Endothelial cell of umbilical vein (primary cell): ENCODE data around the gene SCGB1A1. TPM values are rescaled to one million over a fixed set of nuclear protein-coding genes. Genes with fewer than 3 reads are reported as not detected.
"Not testable (repeated sequence)": the region's sequence is repeated elsewhere in the genome, so short reads cannot be mapped to it uniquely, and the experiment has no call there.

Experiments
- BruUV-seq: library from RNA; stranded (reverse); fragments of 400-500 nt; replicated peaks from 2 replicates; lab custom pipeline; 2021; lab: Mats Ljungman, UMichigan
- CTCF ChIA-PET: fragments of 300-600, 350-600 bp; sonication (Branson Sonifier 250); formaldehyde crosslinking; loops from one replicate; lab custom pipeline; 2021; ENCODE audit warnings: antibody characterized with exemption, inconsistent platforms; lab: Charles Lee
- POLR2A ChIA-PET: fragments of 300-600, 350-600 bp; sonication (Branson Sonifier 250); formaldehyde crosslinking; loops from one replicate; lab custom pipeline; 2021; ENCODE audit warnings: antibody characterized with exemption, inconsistent platforms; lab: Charles Lee
- DNase-seq: peaks from one replicate; pipeline ENCODE4 v3.0.0-alpha.2; 2011; ENCODE audit warnings: low read depth, low spot score
- FAIRE-seq: peaks from 2 replicates; lab custom pipeline; 2011; peaks lifted over from hg19 to GRCh38; lab: Jason Lieb, UNC
- H2AFZ ChIP-seq: 2 replicates; pipeline ENCODE4 v1.6.0; 2012; ENCODE audit warnings: low read depth, low read length, control low read depth, inconsistent platforms
- H3K27ac ChIP-seq: 2 replicates; pipeline ENCODE4 v1.5.1; 2011; ENCODE audit warnings: low read depth, mild to moderate bottlenecking, control low read depth, low read length, moderate library complexity; ENCODE audit not compliant: insufficient read depth
- H3K27me3 ChIP-seq, 2 experiments: 2 replicates each; pipeline versions ENCODE4 v1.6.0 to v1.6.1; 2011; ENCODE audit warnings: low read length in 2 of 2, mixed read lengths in 1 of 2; ENCODE audit not compliant: control insufficient read depth in 2 of 2, insufficient read depth in 2 of 2
- H3K36me3 ChIP-seq, 2 experiments: 2 replicates in 1 of 2; 3 replicates in 1 of 2; pipeline ENCODE4 v1.5.1; 2011; ENCODE audit warnings: low read length in 2 of 2, mild to moderate bottlenecking in 1 of 2, moderate library complexity in 1 of 2; ENCODE audit not compliant: control insufficient read depth in 2 of 2, insufficient read depth in 2 of 2; ENCODE audit errors: extremely low read depth in 1 of 2
- H3K4me1 ChIP-seq: 3 replicates; pipeline ENCODE4 v1.5.1; 2011; ENCODE audit warnings: mild to moderate bottlenecking, low read length; ENCODE audit not compliant: control insufficient read depth, insufficient read depth; ENCODE audit errors: extremely low read depth
- H3K4me2 ChIP-seq: 2 replicates; pipeline ENCODE4 v1.6.1; 2011; ENCODE audit warnings: low read length, control low read depth, mixed read lengths; ENCODE audit not compliant: insufficient read depth
- H3K4me3 ChIP-seq, 3 experiments: fragments of 200-600 bp in 1 of 3; sonication (generic), shearing (Covaris generic) in 1 of 3; replicated peaks in 1 of 3; 2 replicates each; pipeline ENCODE4 v1.5.1; 2011 to 2016; ENCODE audit warnings: control low read depth in 3 of 3, low read length in 3 of 3, mild to moderate bottlenecking in 2 of 3, inconsistent platforms in 1 of 3, low read depth in 1 of 3, moderate library complexity in 1 of 3; ENCODE audit not compliant: insufficient read depth in 1 of 3
- H3K79me2 ChIP-seq: 2 replicates; pipeline ENCODE4 v1.6.0; 2012; ENCODE audit warnings: low read length, inconsistent platforms; ENCODE audit not compliant: control insufficient read depth, insufficient read depth
- H3K9ac ChIP-seq: replicated peaks from 2 replicates; pipeline ENCODE3; 2011; ENCODE audit warnings: low read length, control low read depth; ENCODE audit not compliant: insufficient read depth; ENCODE audit errors: extremely low read depth
- H3K9me1 ChIP-seq: replicated peaks from 3 replicates; pipeline ENCODE4 v1.6.0; 2011; ENCODE audit warnings: mild to moderate bottlenecking, low read length; ENCODE audit not compliant: control insufficient read depth, insufficient read depth; ENCODE audit errors: extremely low read depth
- H3K9me3 ChIP-seq: replicated peaks from 2 replicates; pipeline ENCODE4 v1.5.1; 2012; ENCODE audit warnings: low read length, inconsistent platforms; ENCODE audit not compliant: control insufficient read depth, insufficient read depth
- H4K20me1 ChIP-seq: replicated peaks from 2 replicates; pipeline ENCODE3; 2011; ENCODE audit warnings: mild to moderate bottlenecking, low read length; ENCODE audit not compliant: control insufficient read depth, insufficient read depth; ENCODE audit errors: extremely low read depth
- dilution Hi-C: fragments of 300-500 bp; cut with MboI; formaldehyde crosslinking; loops from one replicate; pipeline ENCODE4 v1.15.0; 2019; ENCODE audit warnings: low sequenced_read_pairs; ENCODE audit not compliant: extremely low pct_ligation_motif_present
- intact Hi-C: fragments of 100-400 bp; cut with micrococcal nuclease; formaldehyde crosslinking; loops from one replicate; pipeline ENCODE4 v1.10.0; 2022
- polyA plus RNA-seq, 4 experiments: library from polyadenylated mRNA; depleted of rRNA in 3 of 4; stranded (reverse) in 3 of 4; unstranded in 1 of 4; fragments of >200 nt; gene quantifications; 2 replicates each; pipeline versions ENCODE4 v1.2.1 to v1.2.3, GENCODE V29; 2011 to 2012; ENCODE audit warnings: missing spikeins in 1 of 4
- total RNA-seq: library from RNA; stranded (reverse); gene quantifications from 2 replicates; pipeline ENCODE4 v1.2.3, GENCODE V29; 2021
- TF ChIP-seq, protein P1 (sequence below), 2 donors: IDR thresholded peaks; 1 replicate in 1 of 2; 2 replicates in 1 of 2; pipeline ENCODE4 v1.5.1; 2011; ENCODE audit warnings: low read length in 2 of 2, mild to moderate bottlenecking in 2 of 2, moderate library complexity in 2 of 2, control low read depth in 1 of 2, inconsistent platforms in 1 of 2, low read depth in 1 of 2; ENCODE audit not compliant: insufficient read depth in 1 of 2; ENCODE audit errors: extremely low read depth in 1 of 2

SCGB1A1 gene
- total and polyA plus RNA-seq, 2 donors (not counting 3 experiments of a cell fraction or from before 2014, with no cell fraction given) = not detected

DNA sequence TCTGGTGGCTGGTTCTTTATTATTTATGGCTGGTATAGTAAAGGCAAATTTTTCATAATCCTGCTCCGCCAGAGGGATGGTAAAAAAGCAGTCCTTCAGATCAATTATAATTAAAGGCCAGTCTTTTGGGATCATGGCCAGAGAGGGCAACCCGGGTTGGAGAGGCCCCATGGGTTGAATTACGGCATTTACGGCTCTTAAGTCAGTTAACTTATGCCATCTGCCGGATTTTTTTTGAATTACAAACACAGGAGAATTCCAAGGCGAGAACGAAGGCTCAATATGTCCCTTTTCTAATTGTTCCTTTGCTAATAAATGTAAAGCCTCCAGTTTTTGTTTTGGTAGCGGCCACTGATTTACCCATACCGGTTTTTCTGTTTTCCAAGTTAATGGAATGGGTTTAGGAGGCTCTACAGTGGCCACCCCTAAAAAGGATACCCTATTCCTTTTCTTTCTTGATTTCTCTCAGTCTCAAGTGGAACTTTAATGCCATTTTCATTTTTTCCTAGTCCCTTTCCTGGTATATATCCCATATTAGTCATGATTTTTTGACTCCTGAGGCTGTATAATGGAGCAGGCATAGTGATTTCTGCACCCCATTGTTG, 40.3 kb upstream of the SCGB1A1 start:
- intact Hi-C loops = loop anchor here (1.0 kb wide), 5 partner anchors 38 to 207 kb away; no protein-coding TSS in a partner anchor
- H3K36me3 ChIP-seq, BruUV-seq, H3K9ac ChIP-seq, H3K4me2 ChIP-seq, FAIRE-seq, H4K20me1 ChIP-seq, H2AFZ ChIP-seq, POLR2A ChIA-PET, H3K27me3 ChIP-seq, H3K79me2 ChIP-seq, H3K9me3 ChIP-seq, dilution Hi-C loops, H3K9me1 ChIP-seq, H3K27ac ChIP-seq, H3K4me3 ChIP-seq, H3K4me1 ChIP-seq: not testable (repeated sequence)
- CTCF ChIA-PET = interaction anchor here (0.8 to 4.5 kb wide), 14 partner anchors 19 to 207 kb away, joined by 3 to 76 read pairs (median 4); partner anchors contain the start of gene ASRGL1
- DNase-seq = peak; percentile 46
- TF ChIP-seq, protein P1, sequence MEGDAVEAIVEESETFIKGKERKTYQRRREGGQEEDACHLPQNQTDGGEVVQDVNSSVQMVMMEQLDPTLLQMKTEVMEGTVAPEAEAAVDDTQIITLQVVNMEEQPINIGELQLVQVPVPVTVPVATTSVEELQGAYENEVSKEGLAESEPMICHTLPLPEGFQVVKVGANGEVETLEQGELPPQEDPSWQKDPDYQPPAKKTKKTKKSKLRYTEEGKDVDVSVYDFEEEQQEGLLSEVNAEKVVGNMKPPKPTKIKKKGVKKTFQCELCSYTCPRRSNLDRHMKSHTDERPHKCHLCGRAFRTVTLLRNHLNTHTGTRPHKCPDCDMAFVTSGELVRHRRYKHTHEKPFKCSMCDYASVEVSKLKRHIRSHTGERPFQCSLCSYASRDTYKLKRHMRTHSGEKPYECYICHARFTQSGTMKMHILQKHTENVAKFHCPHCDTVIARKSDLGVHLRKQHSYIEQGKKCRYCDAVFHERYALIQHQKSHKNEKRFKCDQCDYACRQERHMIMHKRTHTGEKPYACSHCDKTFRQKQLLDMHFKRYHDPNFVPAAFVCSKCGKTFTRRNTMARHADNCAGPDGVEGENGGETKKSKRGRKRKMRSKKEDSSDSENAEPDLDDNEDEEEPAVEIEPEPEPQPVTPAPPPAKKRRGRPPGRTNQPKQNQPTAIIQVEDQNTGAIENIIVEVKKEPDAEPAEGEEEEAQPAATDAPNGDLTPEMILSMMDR (IDR thresholded peaks at IDR 0.05; ENCODE audit: extremely low read depth in 1 of 2, insufficient read depth in 1 of 2, low read depth in 1 of 2, low read length in 2 of 2) = peak; percentile 3 to 4

DNA sequence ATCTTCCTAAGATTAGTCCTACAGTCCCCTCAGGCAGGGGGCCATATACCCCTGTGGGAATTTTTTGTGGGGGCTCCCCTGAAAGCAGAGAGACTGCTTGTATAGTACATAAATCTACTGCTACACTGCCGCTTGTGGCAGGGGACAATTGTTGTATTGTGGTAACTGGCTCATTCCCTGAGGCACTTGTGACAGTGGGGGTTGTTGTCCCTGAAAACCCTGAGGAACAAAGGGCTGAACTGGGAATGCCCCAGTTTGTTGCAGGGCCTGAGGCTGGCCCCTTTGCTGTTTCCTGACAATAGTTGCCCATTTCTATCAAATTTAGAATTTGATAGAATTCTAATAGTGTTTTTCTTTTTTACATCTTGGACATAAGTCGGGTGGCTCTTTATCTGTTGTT, 39.2 kb upstream of the SCGB1A1 start:
- POLR2A ChIA-PET, BruUV-seq: not testable (repeated sequence)

More for the DNA sequence above, 39.2 kb upstream of the SCGB1A1 start:
- H3K9ac ChIP-seq, H3K27ac ChIP-seq, H4K20me1 ChIP-seq, H3K9me1 ChIP-seq, H3K4me3 ChIP-seq, H2AFZ ChIP-seq, H3K4me1 ChIP-seq, FAIRE-seq, H3K36me3 ChIP-seq, H3K27me3 ChIP-seq, H3K79me2 ChIP-seq, DNase-seq, H3K4me2 ChIP-seq, H3K9me3 ChIP-seq, dilution Hi-C loops, intact Hi-C loops: not testable (repeated sequence)
- CTCF ChIA-PET = interaction anchor here (0.7 to 1.6 kb wide), 5 partner anchors 15 to 315 kb away, joined by 3 to 15 read pairs (median 7); no protein-coding TSS in a partner anchor
